Testis (tissue), 3 donors: Measurements from ENCODE around the gene IL32. TPM values are rescaled to one million over a fixed set of nuclear protein-coding genes. Genes with fewer than 3 reads are reported as not detected.
A peak's percentile ranks its signal among the peaks of the same experiment; 100 is the strongest.

Source experiments
- DNase-seq: peaks from one replicate; pipeline ENCODE4 v3.0.0-alpha.2; 2019
- H3K27ac ChIP-seq, 2 donors: fragments of 200-600 bp; sonication (generic); one replicate each; pipeline ENCODE4 v1.5.1; 2019
- H3K27me3 ChIP-seq: fragments of 200-600 bp; sonication (generic); one replicate; pipeline ENCODE4 v1.5.1; 2019
- H3K36me3 ChIP-seq: fragments of 200-600 bp; sonication (generic); one replicate; pipeline ENCODE4 v1.5.1; 2017; ENCODE audit warnings: low read depth; ENCODE audit errors: missing control alignments
- H3K4me1 ChIP-seq: fragments of 200-600 bp; sonication (generic); one replicate; pipeline ENCODE4 v1.5.1; 2019
- H3K4me3 ChIP-seq, 2 donors: fragments of 200-600 bp; sonication (generic); one replicate each; pipeline ENCODE4 v1.5.1; 2017 to 2019
- H3K9me3 ChIP-seq: fragments of 200-600 bp; sonication (generic); one replicate; pipeline ENCODE4 v1.5.1; 2017
- CTCF ChIP-seq, 3 experiments: fragments of 450-650 bp in 2 of 3; fragments of 200-600 bp in 1 of 3; sonication (generic) in 1 of 3; IDR thresholded peaks; one replicate each; pipeline ENCODE4 v1.5.1; 2016 to 2019; ENCODE audit warnings: antibody characterized with exemption in 3 of 3, mild to moderate bottlenecking in 2 of 3, moderate library complexity in 1 of 3
- POLR2A ChIP-seq: fragments of 450-650 bp; IDR thresholded peaks from one replicate; pipeline ENCODE4 v1.6.1; 2017; ENCODE audit warnings: antibody characterized with exemption, mild to moderate bottlenecking, moderate library complexity
- WGBS, 2 donors: methylation state at CpG; one replicate each; pipeline ENCODE4 v1.1.5; 2018; 5-methylcytosine and 5-hydroxymethylcytosine counted together
- intact Hi-C: fragments of 100-400 bp; cut with DNase I; formaldehyde crosslinking; loops from one replicate; pipeline ENCODE4 v1.15.1; 2023; ENCODE audit warnings: low total_unique reads
- polyA plus RNA-seq: library from polyadenylated mRNA; stranded (reverse); fragments of 350-450 nt; fragmentation: Illumina TruSeq; extraction: RNeasy Lipid Tissue Mini Kit (QIAGEN cat#74804); gene quantifications from one replicate; pipeline ENCODE4 v1.2.3, GENCODE V29; 2014; ENCODE audit warnings: low read depth, low replicate concordance; ENCODE audit not compliant: insufficient read depth
- total RNA-seq, 2 donors: library from RNA; depleted of rRNA; stranded (reverse); fragments of >200 nt; gene quantifications; one replicate each; pipeline ENCODE4 v1.2.3, GENCODE V29; 2016

IL32 gene
- total and polyA plus RNA-seq, 3 donors from 2014 or later = 27.1 to 62.2 (median 33.0) TPM

GRCh38 chr16:3094289-3095027 lies 29.0 kb downstream of the IL32 start:
- Histone ChIP-seq H3K4me3 (no peak overlapping the region), H3K27me3 (no peaks in the 10 kb centered on the region), H3K9me3 (no peaks in the 10 kb centered on the region), H3K4me1 (no peaks in the 10 kb centered on the region), H3K27ac (no peak overlapping the region), H3K36me3 (no peaks in the 10 kb centered on the region)
- TF ChIP-seq POLR2A = no peak
- peak in 2 of 3 experiments; percentile 39 to 49 for TF ChIP-seq CTCF (IDR thresholded peaks at IDR 0.05)
- WGBS, 2 donors = 91 to 93% methylated on average over 22 of the region's 22 CpGs
- intact Hi-C loops = no loop called here
- DNase-seq = peak; percentile 50

GRCh38 chr16:3095869-3096268 lies 30.4 kb downstream of the IL32 start:
- no peaks in the 10 kb centered on the region for H3K27me3 ChIP-seq
- TF ChIP-seq CTCF (IDR thresholded peaks at IDR 0.05) = no peak
- TF ChIP-seq POLR2A = no peak
- H3K27ac ChIP-seq = no peak overlapping the region
- H3K9me3 ChIP-seq = no peaks in the 10 kb centered on the region
- H3K36me3 ChIP-seq = no peaks in the 10 kb centered on the region
- H3K4me1 ChIP-seq = peaks cover 5% of the 10 kb centered on the region
- intact Hi-C loops = no loop called here
- no peak overlapping the region for H3K4me3 ChIP-seq
- no peak for DNase-seq
- 46 to 65% methylated on average over 4 of the region's 4 CpGs for WGBS, 2 donors

GRCh38 chr16:3096362-3096761 lies 30.9 kb downstream of the IL32 start:
- H3K4me1 ChIP-seq = peaks cover 5% of the 10 kb centered on the region
- intact Hi-C loops = no loop called here
- no peaks in the 10 kb centered on the region for H3K9me3 ChIP-seq
- no peak overlapping the region for H3K4me3 ChIP-seq
- H3K27me3 ChIP-seq = no peaks in the 10 kb centered on the region
- no peak for DNase-seq
- no peak overlapping the region for H3K27ac ChIP-seq
- 83 to 94% methylated on average over 6 of the region's 6 CpGs for WGBS, 2 donors
- TF ChIP-seq POLR2A = no peak
- no peak for TF ChIP-seq CTCF (IDR thresholded peaks at IDR 0.05)
- no peaks in the 10 kb centered on the region for H3K36me3 ChIP-seq

- TF ChIP-seq CTCF (IDR thresholded peaks at IDR 0.05) (no peak), POLR2A (no peak)
- H3K9me3 ChIP-seq = no peaks in the 10 kb centered on the region
- no peak overlapping the region for H3K4me3 ChIP-seq
- intact Hi-C loops = no loop called here
- 70 to 78% methylated on average over 8 of the region's 8 CpGs for WGBS, 2 donors
- no peaks in the 10 kb centered on the region for H3K36me3 ChIP-seq
- peaks cover 5% of the 10 kb centered on the region for H3K4me1 ChIP-seq
- no peak for DNase-seq
- H3K27ac ChIP-seq = no peak overlapping the region
- no peaks in the 10 kb centered on the region for H3K27me3 ChIP-seq
Measured at GRCh38 chr16:3097266-3097665, 31.8 kb downstream of the IL32 start.
